ENCODE results near the gene CA10.

The CA10 gene

GRCh38 chr17:51608251-51608933 lies 550.1 kb downstream of the CA10 start:
- no peak for DNase-seq
- peaks cover 9% of the 10 kb centered on the region for H3K4me1 ChIP-seq
- no peak overlapping the region for H3K4me3 ChIP-seq (ENCODE audit: low read depth, low read length)
- no peaks in the 10 kb centered on the region for H3K27me3 ChIP-seq
- H3K9me3 ChIP-seq = no peaks in the 10 kb centered on the region; the same call in 1 of the 2 replicates
- H3K36me3 ChIP-seq = no peaks in the 10 kb centered on the region
- no peak for TF ChIP-seq CTCF (IDR thresholded peaks at IDR 0.05; ENCODE audit: low read depth, low read length)

GRCh38 chr17:51607512-51607911 lies 551.0 kb downstream of the CA10 start:
- Histone ChIP-seq H3K4me1 (peaks cover 7% of the 10 kb centered on the region), H3K36me3 (no peaks in the 10 kb centered on the region), H3K9me3 (no peaks in the 10 kb centered on the region; the same call in 1 of the 2 replicates), H3K4me3 (ENCODE audit: low read depth, low read length) (no peak overlapping the region), H3K27me3 (no peaks in the 10 kb centered on the region)
- TF ChIP-seq CTCF (IDR thresholded peaks at IDR 0.05; ENCODE audit: low read depth, low read length) = no peak
- no peak for DNase-seq

GRCh38 chr17:51604299-51605020 lies 554.1 kb downstream of the CA10 start:
- Histone ChIP-seq H3K36me3 (no peaks in the 10 kb centered on the region), H3K4me1 (no peaks in the 10 kb centered on the region), H3K27me3 (no peaks in the 10 kb centered on the region), H3K9me3 (no peaks in the 10 kb centered on the region), H3K4me3 (ENCODE audit: low read depth, low read length) (no peak overlapping the region)
- no peak for DNase-seq
- no peak for TF ChIP-seq CTCF (IDR thresholded peaks at IDR 0.05; ENCODE audit: low read depth, low read length)

GRCh38 chr17:51601622-51602261 lies 556.8 kb downstream of the CA10 start:
- DNase-seq = no peak
- H3K9me3 ChIP-seq = no peaks in the 10 kb centered on the region
- H3K4me3 ChIP-seq (ENCODE audit: low read depth, low read length) = no peak overlapping the region
- no peaks in the 10 kb centered on the region for H3K27me3 ChIP-seq
- no peaks in the 10 kb centered on the region for H3K4me1 ChIP-seq
- H3K36me3 ChIP-seq = no peaks in the 10 kb centered on the region
- TF ChIP-seq CTCF (IDR thresholded peaks at IDR 0.05; ENCODE audit: low read depth, low read length) = no peak

GRCh38 chr17:51598824-51599223 lies 559.7 kb downstream of the CA10 start:
- no peaks in the 10 kb centered on the region for H3K36me3 ChIP-seq
- no peak overlapping the region for H3K4me3 ChIP-seq (ENCODE audit: low read depth, low read length)
- DNase-seq = no peak
- H3K4me1 ChIP-seq = no peaks in the 10 kb centered on the region
- no peaks in the 10 kb centered on the region for H3K27me3 ChIP-seq
- TF ChIP-seq CTCF (IDR thresholded peaks at IDR 0.05; ENCODE audit: low read depth, low read length) = no peak
- H3K9me3 ChIP-seq = no peaks in the 10 kb centered on the region

GRCh38 chr17:51597345-51597744 lies 561.2 kb downstream of the CA10 start:
- Histone ChIP-seq H3K27me3 (no peaks in the 10 kb centered on the region), H3K36me3 (no peaks in the 10 kb centered on the region), H3K4me1 (no peaks in the 10 kb centered on the region), H3K9me3 (no peaks in the 10 kb centered on the region), H3K4me3 (ENCODE audit: low read depth, low read length) (no peak overlapping the region)
- TF ChIP-seq CTCF (IDR thresholded peaks at IDR 0.05; ENCODE audit: low read depth, low read length) = no peak
- no peak for DNase-seq
